Right renal pelvis (tissue), 4 donors: ENCODE results near the gene MAMSTR. TPM values are rescaled to one million over a fixed set of nuclear protein-coding genes. Genes with fewer than 3 reads are reported as not detected.
"Not testable (repeated sequence)": the region's sequence is repeated elsewhere in the genome, so short reads cannot be mapped to it uniquely, and the experiment has no call there.

Source experiments
- DNase-seq, 4 donors: peaks; one replicate each; pipeline ENCODE4 v3.0.0-alpha.2; 2013; ENCODE audit warnings: low read depth in 4 of 4, low spot score in 3 of 4, missing footprints in 1 of 4
- polyA plus RNA-seq, 4 donors: library from polyadenylated mRNA; unstranded; fragments of 120-200 nt; gene quantifications; one replicate each; pipeline ENCODE4 v1.2.1, GENCODE V29; 2013; ENCODE audit not compliant: insufficient read length in 4 of 4

Gene MAMSTR, protein sequence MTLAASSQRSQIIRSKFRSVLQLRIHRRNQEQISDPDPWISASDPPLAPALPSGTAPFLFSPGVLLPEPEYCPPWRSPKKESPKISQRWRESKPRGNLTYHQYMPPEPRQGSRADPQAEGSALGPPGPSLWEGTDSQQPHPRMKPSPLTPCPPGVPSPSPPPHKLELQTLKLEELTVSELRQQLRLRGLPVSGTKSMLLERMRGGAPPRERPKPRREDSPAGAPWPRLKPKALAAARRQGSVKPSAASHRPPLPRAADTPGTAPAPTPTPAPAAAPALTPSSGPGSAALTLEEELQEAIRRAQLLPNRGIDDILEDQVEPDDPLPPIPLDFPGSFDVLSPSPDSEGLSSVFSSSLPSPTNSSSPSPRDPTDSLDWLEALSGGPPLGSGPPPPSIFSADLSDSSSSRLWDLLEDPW
- 1 to 10 TPM; 4.8 to 7.8 (median 6.5) TPM for polyA plus RNA-seq

DNA sequence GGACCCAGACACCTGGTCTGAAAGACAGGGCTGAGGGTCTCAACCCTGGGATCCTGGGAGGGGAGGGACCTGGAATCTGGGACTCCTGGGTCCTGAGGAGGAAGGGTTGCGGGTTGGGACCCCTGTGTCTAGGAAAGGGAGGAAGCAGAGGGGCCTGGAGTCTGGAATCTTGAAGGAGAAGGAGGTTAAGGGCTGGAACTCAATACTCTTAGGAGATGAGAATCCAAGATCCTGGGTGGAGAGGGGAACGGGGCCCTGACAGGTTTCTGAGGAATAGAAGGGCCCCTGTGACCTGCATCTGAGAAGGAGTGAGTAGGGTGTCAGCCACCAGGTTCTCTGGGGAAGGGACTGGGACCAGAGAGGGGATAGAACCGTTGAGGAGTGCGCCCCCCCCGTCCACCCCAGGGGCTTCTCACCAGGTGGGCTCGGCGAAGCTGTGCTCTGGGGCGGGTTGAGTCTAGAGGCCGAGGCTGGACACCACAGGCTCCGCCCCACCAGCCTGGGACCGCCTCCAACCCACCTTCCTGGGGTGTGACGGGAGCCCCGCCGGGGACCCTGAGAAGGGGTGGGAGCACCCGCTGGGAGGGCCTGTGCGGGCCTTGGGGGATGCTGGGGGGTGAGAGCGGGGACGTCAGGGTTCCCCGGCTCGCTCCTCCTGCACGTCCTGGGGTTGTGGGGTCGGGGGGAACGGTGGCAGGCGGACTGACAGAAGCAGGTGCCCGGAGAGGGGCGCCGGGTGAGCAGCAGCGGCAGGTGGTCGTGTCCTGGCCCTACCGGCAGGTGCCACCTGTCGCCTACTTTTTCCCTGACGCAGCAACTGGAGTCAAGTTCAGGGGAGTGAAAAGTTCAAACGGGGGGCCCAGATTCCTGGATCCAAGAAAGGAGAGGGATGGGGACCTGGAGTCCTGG lies at the start of gene MAMSTR:
Gene MAMSTR, minus strand, starts transcription at position 463 of the 909 bp plus-strand sequence. CDS start 694 bp downstream, outside the sequence.
- DNase-seq = no peak

DNA sequence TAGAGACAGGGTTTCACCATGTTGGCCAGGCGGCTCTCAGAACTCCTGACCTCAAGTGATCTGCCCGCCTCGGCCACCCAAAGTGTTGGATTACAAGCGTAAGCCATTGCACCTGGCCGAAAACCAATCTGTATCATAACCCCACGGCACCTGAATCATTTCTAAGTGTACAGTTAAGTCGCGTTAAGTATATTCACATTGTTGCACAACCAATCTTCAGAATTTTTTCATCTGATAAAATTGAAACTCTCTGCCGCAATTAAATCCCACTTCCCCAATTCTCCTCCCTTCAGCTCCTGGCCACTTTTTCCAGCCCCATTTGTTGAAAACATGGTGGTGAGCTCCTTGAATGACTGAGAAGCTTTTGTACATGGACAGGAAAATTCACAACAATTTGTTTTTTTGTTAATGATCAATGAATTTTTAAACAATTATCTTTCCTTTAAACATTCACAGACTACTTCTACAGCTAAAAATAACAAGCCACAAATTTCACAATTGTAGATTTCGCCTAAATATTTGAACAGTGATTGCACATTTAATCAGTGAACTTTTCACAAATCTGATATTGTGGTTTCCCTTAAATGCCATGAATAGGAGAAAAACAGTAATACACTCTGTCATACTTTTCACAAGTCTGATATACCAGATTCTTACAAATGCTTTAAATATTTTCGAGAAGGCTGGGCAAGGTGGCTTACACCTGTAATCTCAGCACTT lies 49.6 kb upstream of the MAMSTR start:
- DNase-seq = no peak

DNA sequence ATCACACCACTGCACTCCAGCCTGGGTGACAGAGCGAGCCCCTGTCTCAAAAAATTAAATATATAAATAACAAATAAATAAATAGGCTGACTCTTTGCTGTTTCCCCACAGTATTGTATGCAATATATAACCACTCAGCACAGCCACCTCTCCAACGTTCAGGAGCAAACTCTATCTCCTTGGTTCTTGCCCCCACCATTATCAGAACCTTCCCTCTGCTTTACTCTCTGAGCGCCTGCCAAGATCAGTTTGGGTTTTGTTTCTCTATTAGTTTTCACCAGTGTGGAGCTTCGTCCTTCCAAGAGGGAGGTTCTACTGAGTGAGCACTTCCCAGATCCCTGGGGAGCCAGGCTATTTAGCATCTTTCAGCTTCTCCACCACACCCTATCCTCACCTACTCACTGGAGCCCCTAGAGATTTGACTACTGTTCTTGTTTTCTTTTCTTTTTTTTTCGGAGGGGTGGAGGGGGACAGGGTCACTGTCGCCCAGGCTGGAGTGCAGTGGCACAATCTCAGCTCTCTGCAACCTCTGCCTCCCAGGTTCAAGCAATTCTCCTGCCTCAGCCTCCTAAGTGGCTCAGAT lies 48.7 kb upstream of the MAMSTR start:
- not testable (repeated sequence) for DNase-seq

DNA sequence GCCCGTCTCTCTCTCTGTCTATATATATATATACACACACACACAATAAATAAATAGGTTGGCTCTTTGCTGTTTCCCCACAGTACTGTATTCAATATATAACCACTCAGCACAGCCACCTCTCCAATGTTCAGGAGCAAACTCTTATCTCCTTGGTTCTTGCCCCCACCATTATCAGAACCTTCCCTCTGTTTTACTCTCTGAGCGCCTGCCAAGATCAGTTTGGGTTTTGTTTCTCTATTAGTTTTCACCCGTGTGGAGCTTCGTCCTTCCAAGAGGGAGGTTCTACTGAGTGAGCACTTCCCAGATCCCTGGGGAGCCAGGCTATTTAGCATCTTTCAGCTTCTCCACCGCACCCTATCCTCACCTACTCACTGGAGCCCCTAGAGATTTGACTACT lies 46.3 kb upstream of the MAMSTR start:
- DNase-seq = not testable (repeated sequence)

DNA sequence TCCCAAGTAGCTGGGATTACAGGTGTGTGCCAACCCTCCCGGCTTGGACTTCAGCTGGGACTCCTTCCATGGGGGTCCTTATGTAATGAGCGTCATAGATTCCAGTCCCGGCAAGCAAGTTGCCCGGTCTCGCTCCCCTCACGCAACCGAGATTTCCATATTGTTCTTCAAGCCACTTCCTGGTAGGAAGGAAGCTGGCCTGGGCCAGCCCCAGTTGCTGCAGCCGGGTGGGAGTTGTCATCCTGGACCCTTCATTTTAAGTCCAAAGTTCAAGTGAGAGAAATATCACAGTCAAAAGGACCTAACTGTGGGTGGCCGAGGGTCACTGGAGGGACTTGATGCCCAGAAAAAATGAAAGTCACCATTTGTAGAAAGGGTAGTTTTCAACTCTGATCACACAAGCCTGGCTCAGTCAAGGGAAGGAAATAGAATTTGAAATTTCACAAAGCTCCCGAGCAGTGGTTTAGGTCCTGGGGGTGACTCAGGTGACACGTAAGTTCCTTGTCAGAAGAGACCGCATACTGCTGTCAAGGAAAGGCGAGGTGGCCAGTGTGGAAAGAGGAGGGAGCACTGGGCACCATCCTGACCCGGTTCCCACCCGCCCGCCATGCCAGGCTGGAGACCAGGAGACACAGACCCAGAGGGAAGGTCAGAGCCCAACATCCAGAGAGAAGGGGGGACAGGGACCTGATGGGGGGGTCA lies 41.1 kb upstream of the MAMSTR start:
- DNase-seq = no peak

DNA sequence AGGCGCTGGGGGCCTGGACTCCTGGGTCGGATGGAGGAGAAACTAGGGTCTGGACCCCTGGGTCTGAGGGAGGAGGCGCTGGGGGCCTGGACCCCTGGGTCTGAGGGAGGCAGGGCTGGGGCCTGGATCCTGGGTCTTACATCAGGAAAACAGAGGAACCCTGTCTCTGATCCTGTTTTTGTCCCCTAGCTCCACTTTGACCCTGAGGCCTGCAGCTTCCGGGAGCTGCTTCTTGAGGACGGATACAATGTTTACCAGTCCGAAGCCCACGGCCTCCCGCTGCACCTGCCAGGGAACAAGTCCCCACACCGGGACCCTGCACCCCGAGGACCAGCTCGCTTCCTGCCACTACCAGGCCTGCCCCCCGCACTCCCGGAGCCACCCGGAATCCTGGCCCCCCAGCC lies 38.2 kb upstream of the MAMSTR start:
- no peak for DNase-seq

DNA sequence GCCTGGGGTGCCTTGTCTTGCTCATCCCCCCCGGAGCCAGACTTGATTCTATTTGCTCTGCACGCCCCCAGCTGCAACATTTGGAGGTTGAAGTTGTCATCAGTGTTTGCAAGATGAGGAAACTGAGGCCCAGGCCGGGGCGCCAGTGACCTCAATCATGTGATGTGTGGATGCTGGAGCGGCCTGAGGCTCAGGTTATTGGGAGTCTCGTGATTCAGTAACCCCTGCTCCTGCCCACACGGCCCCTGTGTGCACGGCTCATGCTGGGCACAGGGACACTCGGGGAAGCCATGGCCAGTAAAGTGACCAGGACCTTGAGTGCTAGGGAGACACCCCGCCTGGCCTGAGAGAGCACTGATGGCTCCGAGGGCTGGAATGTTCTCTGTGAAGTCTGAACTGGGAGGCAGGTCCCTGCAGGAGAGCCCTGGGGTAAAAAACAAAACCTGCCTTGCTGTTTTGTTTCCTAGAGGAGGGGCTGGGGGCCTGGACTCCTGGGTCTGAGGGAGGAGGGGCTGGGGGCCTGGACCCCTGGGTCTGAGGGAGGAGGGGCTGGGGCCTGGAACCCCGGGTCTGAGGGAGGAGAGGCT lies 37.7 kb upstream of the MAMSTR start:
- no peak for DNase-seq

DNA sequence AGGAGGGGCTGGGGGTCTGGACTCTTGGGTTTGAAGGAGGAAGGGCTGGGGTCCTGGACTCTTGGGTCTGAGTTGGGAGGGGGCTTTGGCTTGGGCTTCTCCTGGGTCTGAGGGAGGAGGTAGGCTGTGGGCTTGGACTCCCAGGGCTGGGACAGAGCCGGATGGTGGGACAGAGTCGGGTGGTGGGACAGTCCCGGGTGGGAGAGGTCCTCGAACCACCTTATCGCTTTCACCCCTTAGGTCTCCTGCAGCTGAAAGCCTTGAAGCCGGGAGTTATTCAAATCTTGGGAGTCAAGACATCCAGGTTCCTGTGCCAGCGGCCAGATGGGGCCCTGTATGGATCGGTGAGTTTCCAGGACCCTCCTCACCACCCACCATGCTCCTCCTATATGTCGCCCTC lies 37.2 kb upstream of the MAMSTR start:
- DNase-seq = no peak

DNA sequence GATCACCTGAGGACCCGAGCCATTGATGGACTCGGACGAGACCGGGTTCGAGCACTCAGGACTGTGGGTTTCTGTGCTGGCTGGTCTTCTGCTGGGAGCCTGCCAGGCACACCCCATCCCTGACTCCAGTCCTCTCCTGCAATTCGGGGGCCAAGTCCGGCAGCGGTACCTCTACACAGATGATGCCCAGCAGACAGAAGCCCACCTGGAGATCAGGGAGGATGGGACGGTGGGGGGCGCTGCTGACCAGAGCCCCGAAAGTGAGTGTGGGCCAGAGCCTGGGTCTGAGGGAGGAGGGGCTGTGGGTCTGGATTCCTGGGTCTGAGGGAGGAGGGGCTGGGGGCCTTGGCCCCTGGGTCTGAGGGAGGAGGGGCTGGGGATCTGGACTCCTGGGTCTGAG lies 36.7 kb upstream of the MAMSTR start:
- no peak for DNase-seq

DNA sequence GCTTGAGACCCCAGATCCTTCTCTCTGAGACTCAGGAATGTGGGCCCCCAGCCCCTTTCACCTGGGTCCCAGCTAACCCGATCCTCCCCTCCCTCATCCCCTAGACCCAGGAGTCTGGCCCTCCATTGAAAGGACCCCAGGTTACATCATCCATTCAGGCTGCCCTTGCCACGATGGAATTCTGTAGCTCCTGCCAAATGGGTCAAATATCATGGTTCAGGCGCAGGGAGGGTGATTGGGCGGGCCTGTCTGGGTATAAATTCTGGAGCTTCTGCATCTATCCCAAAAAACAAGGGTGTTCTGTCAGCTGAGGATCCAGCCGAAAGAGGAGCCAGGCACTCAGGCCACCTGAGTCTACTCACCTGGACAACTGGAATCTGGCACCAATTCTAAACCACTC lies 36.3 kb upstream of the MAMSTR start:
- DNase-seq = no peak

DNA sequence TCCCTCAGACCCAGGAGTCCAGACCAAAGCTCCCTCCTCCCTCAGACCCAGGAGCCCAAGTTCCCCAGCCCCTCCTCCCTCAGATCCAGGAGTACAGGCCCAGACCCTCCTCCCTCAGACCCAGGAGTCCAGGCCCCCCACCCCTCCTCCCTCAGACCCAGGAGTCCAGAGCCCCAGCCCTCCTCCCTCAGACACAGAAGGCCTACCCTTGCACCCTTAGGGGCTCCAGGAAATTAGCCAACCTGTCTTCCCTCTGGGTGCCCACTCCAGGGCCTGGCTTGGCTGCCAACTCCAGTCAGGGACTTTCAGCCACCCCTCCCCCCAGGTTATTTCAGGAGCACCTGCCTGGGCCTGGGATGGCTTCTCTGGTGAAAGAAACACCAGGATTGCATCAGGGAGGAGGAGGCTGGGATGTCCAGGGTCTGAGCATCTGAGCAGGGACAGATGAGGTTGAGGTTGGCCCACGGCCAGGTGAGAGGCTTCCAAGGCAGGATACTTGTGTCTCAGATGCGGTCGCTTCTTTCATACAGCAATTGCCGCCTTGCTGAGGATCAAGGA lies 35.6 kb upstream of the MAMSTR start, which contains the start of gene FGF21:
Gene FGF21, plus strand, starts transcription at position 441 of the 558 bp plus-strand sequence. CDS start 713 bp downstream, outside the sequence.
- DNase-seq = no peak

DNA sequence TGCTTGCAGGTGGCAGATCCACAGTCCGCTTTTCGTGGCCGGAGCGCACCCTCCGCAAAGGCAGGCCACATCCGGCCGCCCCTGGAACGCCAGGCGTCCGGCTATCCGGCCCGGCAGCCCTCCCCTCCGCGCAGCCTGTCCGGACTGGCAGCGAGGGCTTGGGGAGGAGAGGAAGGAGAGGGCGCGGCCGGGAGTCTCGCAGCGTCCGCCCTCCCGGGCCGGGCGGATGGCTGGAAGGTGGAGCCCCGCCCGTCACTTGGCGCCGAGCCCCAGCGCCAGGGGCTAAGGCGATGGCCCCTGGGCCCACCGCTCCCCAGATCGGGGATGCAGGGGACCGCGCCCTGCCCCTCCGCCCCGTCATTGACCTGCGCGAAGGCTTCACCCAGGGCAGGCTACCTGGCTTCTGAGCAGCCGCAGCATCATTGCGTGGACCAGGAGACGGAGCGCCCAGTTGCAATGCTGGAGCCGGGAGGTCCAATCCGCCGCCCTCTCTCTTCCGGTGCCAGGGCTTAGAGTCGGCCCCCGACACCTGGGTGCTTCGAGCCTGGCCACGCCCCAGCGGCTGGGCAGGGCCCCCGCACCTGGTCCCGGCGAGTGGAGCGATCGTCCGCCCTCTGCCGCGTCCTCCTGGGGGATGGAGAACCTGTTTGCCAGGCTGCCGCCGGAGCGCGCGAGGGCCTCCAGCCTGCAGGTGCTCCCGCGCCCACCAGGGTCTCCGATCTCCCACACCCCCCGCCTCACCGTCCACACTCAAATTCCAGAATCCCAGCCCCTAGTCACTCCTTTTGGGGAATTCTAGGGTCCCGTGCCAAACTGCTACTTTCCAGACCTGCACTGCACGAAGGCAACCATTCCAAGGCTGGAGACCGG lies 33.2 kb upstream of the MAMSTR start, which contains the start of gene FUT1:
Gene FUT1, minus strand, starts transcription at position 146 of the 870 bp plus-strand sequence. CDS start 1,360 bp downstream, outside the sequence.
- DNase-seq = no peak

DNA sequence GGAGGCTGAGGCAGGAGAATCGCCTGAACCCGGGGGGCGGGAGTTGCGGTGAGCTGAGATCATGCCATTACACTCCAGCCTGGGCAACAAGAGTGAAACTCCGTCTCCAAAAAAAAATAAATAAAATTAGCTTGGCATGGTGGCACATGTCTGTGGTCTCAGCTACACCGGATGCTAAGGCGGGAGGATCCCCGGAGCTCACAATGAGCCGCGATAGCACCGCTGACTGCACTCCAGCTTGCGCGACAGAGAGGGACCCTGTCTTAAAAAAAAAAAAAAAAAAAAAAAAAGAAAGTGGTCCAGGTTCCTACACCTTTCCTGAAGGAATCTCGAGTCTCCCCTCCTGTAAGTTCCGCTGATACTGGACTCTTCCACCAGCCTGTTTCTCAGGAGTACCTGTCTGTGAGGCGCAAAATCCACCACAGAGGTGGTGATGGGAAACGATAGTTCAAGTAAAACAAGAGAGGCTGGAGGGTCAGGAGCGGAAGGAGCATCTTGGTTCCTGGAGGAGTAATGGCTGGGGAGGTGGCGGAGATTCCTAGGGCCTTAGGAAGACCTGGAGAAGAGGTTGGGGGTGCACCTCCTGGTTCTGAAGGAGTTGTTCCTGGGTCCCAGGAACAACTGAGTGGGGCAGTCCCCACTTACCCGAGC lies 32.4 kb upstream of the MAMSTR start:
- no peak for DNase-seq

DNA sequence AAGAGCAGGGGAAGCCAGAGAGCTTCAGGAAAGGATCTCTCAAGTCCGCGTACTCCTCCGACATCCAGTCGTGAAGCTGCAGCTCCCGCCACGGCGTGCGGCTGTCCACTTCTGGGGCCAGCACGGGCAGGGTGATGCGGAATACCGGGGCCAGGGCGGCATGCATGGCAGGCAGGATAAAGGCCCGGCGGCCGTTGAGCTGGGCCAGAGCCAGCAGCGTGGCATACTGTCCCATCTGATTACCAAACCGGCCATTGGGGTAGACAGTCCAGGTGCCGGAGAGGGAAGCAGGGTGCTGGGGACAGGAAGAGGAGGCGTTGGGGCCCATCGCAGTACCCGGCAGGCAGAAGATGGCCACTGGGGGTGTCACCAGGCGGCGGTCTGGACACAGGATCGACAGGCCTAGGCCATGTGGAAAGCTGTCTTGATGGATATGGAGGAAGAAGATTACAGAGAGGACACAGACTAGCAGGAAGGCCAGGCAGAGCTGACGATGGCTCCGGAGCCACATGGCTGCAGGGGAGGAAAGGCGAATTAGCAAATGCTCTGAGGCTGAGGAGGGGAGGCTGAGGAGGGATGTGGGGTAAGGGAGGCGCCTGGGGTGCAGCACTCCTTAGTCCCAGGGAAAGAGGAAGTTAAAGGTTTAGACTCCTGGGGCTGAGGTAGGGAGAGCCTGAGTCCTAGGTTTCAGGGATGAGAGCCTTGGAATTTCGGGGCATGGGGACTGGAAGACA lies 31.4 kb upstream of the MAMSTR start:
- DNase-seq = no peak

DNA sequence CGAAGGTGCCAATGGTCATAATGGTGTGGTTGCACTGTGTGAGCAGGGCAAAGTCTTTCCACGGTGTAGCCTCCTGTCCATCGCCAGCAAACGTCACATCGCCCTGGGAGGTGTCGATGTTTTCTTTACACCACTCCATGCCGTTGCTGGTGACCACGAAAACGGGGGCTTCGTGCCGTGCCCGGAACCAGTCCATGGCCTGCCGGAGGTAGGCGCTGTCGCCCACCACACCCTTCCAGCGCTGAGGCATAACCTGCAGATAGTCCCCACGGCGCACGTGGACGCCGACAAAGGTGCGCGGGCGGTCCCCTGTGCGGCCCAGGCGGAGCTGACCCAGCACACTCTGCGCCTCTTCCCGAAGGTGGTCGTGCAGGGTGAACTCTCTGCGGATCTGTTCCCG lies 30.8 kb upstream of the MAMSTR start:
- no peak for DNase-seq

DNA sequence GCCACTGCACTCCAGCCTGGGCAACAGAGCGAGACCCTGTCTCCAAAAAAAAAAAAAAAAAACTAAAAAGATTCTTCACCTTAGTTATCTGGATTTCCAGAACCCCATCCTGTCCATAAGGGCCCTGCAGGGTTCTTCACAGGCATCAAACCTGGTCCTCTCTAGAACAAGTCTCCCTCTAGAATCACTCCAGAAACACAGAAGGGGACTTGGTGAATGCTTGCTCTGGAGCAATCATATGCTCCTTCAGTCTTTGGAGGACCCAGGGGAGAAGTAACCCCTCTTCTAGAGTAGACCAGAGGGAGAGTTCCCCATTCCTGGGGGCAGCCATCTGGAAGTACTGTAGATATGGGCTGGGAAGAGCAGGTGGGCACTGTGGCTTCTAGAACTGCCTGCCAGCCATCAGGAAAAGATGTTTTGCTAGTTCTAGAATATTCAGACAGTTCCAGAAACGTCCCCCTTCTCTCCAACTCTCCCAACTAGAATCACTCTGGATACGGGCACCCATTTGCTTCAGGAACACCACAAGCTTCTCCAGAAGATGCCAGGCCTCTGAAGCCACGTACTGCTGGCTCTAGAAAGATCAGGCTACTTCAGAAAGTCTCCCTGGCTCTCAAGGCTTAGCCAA lies 30.2 kb upstream of the MAMSTR start:
- no peak for DNase-seq
